HG03439 (cell line): ENCODE measurements around the gene TBC1D22A.
"Not testable (repeated sequence)": the region's sequence is repeated elsewhere in the genome, so short reads cannot be mapped to it uniquely, and the experiment has no call there.

Source experiments
- ATAC-seq: cut with Tn5 transposase; IDR thresholded peaks from one replicate; pipeline ENCODE4 v1.9.1; 2021; ENCODE audit warnings: mild to moderate bottlenecking, moderate library complexity; ENCODE audit not compliant: unreplicated experiment

The TBC1D22A gene

GRCh38 chr22:47105085-47105484 is 342.6 kb downstream of the TBC1D22A start:
- no peak for ATAC-seq

- ATAC-seq = no peak
Observed at GRCh38 chr22:47106806-47107205, 344.4 kb downstream of the TBC1D22A start.

GRCh38 chr22:47107431-47107830 is 345.0 kb downstream of the TBC1D22A start:
- no peak for ATAC-seq

DNA sequence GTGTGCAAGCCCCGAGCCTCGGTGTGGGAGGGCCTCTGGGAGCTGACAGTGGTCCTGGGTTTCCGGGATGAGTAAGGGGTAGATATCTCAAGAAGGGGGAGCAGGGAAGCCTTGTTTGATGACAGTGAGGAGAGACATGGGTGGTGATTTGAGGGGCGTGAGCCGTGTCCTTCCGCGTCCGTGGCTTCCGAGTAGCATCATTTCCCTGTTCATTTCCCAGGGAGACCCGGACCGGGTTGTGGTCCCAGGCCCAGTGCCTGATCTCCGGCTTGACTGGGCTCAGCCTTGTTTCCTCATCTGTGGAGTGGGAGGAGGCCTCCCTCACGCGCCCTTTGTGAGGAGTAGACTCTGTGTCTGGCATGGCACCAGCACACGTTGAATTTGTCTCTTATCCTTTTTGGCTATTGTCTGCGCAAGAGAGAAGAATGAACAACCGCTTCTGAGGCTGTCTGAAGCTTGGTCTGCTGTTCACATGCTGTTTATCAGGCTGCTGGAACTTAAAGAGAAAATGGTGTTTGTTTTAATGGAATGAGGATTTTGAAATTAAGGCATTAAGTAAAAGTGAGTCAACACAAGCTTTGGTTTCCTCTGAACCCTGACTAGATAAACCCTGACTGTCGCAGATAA is 348.5 kb downstream of the TBC1D22A start:
- no peak for ATAC-seq

DNA sequence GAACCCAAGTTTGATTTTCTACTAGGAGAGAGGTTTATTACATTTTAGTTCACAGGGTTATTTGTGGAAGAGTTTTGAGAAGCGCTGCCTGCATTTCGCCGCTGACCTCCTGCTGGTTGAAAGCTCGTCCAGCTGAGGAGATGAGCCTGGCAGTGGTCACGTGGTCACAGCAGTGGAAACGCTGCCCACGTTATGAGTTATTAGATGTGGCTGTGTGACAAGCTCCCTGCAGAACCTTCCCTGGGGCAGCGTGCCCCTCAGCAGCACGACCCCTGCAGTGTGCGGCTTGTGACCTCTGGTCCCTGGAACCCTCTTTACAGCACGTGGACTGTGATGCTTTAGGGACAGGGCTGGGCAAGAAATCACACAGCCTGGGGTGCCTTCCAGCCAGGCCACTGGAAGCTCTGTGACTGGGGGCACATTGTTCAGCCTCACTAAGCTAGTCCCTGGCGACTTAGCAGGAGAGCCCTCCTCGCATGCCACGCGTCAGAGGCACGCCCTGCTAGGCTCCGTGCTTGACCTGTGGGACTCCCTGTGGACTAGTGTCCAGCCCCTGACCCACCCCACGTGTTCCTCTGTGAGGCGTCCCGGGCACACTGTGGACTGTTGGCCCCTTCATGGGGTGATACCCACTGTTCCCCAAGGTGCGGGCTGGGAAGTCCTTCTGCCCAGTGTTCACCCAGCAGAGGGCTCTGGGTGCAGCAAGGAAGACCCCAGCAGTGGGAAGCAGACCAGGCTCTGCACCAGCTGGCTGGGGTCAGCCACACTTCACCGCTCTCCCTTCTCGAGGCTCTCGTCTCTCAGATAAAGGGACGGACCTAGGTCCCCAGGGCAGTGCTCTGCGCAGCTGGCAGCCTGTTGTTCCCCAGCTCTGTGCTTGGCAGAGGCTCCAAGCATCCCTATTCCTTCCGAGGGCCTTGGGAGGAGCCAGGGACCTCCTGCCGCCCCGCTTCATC is 349.5 kb downstream of the TBC1D22A start:
- no peak for ATAC-seq

DNA sequence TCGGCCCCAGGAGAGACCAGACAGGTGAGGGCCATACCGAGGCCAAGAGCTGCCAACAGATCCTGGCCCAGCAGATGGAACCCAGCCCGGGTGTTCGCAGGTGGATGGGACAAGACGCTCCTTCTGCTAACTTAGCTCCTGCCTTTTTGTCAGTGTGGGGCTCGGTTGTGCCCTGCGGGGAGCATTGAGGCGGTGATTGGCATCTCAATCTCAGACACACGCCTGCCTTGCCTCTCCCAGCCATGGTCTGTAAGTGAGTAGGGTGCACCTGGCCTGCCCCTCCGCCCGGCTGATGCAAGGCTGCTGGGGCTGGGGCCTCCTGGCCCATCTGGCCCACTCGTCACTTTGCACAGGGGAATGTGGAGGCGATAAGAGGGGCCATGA is 350.1 kb downstream of the TBC1D22A start:
- no peak for ATAC-seq

GRCh38 chr22:47112994-47113852 is 350.8 kb downstream of the TBC1D22A start:
- no peak for ATAC-seq

DNA sequence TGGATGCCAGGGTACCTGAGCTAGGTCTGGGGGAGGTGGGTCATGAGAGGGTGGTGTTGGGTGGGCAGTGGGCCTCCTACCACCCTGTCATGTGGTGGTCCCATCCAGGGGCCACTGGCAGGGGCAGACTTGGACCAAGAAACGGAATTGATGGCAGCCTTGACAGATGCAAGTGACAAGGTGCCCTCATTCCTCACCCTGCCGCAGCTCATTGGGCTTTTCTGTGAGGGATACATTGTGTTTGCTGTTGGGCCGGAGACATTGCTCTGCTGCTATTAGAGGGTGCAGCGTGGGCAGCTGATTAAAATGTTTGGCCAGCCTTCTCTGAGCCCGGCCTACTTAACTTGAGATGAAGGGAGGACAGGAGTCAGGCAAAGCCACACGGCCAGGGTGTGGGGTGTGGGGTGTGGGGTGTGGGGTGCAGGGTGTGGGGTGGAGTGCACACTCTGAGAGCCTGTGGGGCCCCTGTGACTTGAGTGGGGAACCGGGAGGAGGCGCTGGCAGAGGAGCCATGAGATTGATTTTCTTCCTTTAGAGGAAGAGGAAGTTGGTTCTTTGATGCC is 351.5 kb downstream of the TBC1D22A start:
- no peak for ATAC-seq

- ATAC-seq = no peak
Observed at GRCh38 chr22:47114813-47115517, 352.5 kb downstream of the TBC1D22A start.

GRCh38 chr22:47115518-47115890 is 353.1 kb downstream of the TBC1D22A start:
- no peak for ATAC-seq

DNA sequence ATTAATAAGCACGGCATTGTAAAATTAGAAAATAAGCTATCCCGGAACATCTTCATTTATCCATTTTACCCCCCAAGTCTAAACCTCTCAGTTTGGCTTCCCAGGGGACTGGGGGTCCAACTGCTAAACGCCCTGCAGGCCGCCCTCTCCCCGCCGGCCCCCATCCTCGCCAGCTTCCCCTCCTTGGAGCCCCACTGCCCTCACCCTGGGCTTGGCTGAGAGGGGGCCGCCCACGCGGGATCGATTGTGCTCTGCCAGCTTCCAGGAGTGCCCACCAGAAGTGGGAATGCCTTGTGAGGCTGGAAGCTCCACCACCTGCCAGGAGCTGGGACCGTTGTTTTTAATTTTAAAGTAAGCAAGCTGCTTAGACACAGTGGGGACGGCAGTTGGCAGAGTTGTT is 353.5 kb downstream of the TBC1D22A start:
- no peak for ATAC-seq

DNA sequence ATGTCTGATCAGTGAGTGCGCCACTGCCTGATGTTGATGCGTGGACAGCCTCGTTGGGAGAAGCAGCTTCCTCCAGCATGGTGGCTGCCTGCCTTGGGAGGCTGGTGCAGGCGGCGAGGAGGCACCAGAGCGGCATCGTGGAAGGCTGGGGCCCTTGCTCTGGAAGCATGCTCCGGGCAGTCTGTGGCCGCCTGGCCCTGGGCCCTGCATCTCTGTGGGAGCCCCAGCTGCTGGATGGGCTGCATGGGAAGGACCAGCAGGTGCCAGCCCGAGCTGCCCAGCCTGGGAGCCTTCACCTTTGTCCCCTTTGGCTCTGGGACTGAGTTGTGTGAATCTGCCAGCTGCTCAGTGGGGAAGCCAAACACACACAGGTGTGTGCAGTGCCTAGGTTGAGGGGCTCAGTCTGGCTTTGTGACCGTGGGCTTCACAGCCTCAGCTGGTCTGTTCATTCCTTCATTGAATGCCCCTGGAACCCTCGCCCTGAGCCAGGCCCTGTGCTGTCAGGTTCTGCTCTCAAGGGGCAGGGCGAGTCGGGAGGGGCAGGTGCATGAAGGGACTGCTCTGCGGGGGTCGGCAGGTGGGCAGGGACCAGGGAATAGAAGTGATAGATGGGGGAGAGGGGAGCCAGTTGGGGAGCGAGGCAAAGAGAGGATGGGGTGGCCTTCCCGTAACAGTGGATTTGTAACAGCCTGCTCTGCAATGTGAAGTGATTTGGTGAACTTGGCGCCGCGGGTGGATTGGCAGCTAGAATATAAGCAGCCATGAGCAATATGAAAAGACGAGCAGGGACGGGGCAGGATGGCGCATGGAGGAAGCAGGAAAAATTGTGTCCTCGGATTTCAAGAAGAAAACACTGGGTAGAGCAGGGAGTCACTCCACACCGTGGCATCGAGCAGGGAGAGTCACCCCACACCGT is 354.2 kb downstream of the TBC1D22A start:
- no peak for ATAC-seq

DNA sequence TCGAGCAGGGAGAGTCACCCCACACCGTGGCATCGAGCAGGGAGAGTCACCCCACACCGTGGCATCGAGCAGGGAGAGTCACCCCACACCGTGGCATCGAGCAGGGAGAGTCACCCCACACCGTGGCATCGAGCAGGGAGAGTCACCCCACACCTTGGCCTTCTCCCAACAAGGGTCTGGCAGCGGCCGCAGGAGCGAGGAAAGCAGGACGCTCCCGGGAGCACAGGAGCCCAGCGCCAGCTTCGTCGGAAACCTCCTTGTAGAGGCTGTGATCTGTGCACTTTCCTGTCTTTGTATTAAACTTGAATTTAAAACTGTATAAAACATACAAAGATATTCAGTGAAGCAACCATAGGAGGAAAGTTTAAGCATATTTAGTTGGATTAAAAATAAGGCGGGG is 355.0 kb downstream of the TBC1D22A start:
- ATAC-seq = not testable (repeated sequence)

GRCh38 chr22:47119181-47119580 is 356.7 kb downstream of the TBC1D22A start:
- ATAC-seq = no peak

DNA sequence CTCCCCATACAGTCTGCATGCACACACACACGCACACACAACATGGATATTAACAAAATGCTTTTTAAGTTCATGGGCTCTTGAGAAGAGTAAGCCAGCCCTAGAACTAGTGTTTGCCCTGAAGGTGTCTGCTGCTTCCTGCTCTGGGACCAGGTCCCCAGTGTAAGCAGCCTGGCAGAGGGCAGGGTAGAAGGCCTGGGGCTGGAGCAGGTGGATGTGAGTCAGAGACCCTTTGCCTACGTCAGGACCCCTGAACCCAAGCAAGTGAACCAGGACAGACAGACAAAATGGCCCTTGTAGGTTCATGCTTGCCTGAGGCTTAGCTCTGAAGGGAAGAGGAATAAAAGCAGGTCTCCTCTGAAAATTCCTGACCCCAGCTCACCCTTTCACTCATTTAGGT is 357.9 kb downstream of the TBC1D22A start:
- no peak for ATAC-seq

DNA sequence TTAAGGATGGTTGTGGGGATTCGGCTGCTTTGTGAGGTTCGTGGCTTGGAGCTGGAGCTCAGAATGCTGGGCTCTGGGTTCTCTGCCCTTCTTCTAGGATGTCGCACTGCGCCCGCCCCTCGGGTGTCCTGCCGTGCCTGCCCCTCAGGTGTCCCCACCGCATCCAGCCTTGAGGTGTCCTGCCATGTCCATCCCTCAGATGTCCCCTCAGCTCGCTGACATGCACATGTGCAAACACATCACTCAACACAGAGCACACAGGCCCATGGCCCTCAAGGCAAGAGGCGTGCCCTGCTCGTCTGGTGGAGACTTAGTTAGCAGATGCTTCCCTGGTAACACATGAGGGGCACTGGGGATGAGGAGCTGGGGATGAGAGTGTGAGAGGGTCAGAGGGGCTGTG is 359.3 kb downstream of the TBC1D22A start:
- no peak for ATAC-seq

DNA sequence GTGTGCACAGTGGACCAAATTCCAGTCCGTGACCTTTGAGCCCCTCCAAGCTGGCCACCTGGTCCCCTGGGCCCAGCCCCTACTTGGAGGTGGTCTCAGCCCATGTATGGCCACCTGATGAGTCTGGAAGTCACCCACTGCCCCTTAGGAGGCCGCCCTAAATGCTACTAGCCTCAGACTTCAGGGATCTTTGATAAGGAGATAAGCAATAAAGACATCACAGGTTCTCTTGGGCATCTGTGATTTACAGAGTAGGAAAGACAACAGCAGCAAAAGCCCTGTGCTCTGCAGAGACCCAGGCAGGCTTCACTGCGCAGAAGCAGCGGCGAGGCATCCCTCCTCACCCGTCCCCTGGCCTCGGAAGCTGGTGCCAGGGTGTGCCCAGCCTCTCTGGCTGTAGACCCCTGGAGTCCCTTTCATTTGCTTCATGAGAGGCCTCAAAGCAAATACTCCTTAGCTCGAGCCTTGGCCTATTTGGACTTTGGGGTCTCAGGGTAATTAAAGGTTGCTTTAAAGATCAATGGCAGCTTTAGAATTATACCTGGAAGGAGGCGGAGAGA is 360.1 kb downstream of the TBC1D22A start:
- no peak for ATAC-seq

DNA sequence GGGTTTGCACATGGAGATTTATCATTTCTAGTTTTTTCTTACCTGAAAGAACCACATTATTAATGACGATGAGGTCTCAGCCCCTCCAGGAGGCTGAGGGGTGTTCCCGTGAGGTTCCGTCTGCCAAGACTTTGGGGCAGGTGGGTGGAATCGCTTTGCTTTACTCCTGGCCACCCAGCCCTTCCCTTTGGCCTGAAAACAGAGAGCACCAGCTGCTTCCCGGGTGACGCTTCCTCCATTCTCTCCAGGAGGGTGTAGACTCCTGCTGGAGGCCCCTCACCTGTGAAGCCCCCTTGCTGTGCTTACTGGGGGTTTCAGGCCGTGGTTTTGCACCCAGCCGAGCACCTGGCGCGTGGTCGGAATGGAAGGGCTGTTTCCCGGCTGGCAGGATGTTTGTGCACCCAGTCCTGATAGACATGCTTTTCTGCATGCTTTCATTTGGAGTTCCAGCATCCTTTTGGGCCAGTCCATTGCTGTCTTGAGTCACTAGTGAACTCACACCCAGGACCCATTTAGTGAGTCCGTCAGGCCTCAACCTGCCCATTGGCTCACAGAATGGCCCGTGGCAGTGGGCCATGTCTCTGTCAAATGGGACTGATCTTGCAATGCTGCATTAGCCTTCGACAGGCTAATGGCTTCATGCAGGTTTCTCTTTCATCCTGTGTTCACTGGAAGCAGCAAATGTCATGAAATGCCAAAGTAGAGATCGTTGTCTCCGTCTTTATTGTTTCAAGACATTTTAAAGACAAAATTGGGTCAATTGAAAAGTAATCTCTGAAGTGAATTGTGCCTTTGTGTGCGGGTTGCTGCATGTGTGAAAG is 360.8 kb downstream of the TBC1D22A start:
- no peak for ATAC-seq
